HepG2 (cell line): ENCODE results near the gene NUTF2. TPM values are rescaled to one million over a fixed set of nuclear protein-coding genes. Genes with fewer than 3 reads are reported as not detected.

Experiments
- BRCA1 ChIP-seq: sonication (generic); formaldehyde crosslinking; IDR thresholded peaks from 2 replicates; pipeline ENCODE4 v1.4.0; 2020; ENCODE audit warnings: missing genetic modification reagents
- CEBPG ChIP-seq: IDR thresholded peaks from 2 replicates; pipeline ENCODE4 v1.6.1; 2016
- CTCF ChIP-seq: sonication (generic); formaldehyde crosslinking; IDR thresholded peaks from 2 replicates; pipeline ENCODE4 v1.5.0; 2020; ENCODE audit warnings: mild to moderate bottlenecking, missing genetic modification reagents, moderate library complexity
- GABPA ChIP-seq, 2 experiments: IDR thresholded peaks; 2 replicates each; pipeline ENCODE4 v1.6.1; 2011 to 2016; ENCODE audit warnings: low read depth in 2 of 2, low read length in 1 of 2, missing biosample characterization in 1 of 2, missing genetic modification characterization in 1 of 2
- HHEX ChIP-seq: IDR thresholded peaks from 2 replicates; pipeline ENCODE4 v1.6.1; 2016; ENCODE audit warnings: control low read depth
- HMGXB4 ChIP-seq, 2 experiments: sonication (generic) in 1 of 2; formaldehyde crosslinking in 1 of 2; IDR thresholded peaks; 2 replicates each; pipeline versions ENCODE4 v1.4.0 to v1.6.1; 2018 to 2020; ENCODE audit warnings: missing genetic modification reagents in 2 of 2, borderline replicate concordance in 1 of 2, low read depth in 1 of 2, mild to moderate bottlenecking in 1 of 2, missing biosample characterization in 1 of 2
- IKZF5 ChIP-seq: IDR thresholded peaks from 2 replicates; pipeline ENCODE4 v1.6.1; 2018; ENCODE audit warnings: missing genetic modification reagents, mild to moderate bottlenecking, missing compliant biosample characterization
- KLF9 ChIP-seq: IDR thresholded peaks from 2 replicates; pipeline ENCODE4 v1.6.1; 2016; ENCODE audit warnings: low read depth
- KMT2B ChIP-seq: IDR thresholded peaks from 2 replicates; pipeline ENCODE4 v1.6.1; 2016; ENCODE audit warnings: missing genetic modification reagents, missing compliant biosample characterization
- MEIS1 ChIP-seq: sonication (generic); formaldehyde crosslinking; IDR thresholded peaks from 2 replicates; pipeline ENCODE4 v1.9.0; 2021; ENCODE audit warnings: mild to moderate bottlenecking, missing genetic modification reagents, moderate library complexity, borderline replicate concordance
- MTA1 ChIP-seq: sonication (generic); formaldehyde crosslinking; IDR thresholded peaks from 2 replicates; pipeline ENCODE4 v1.4.0; 2020; ENCODE audit warnings: missing genetic modification reagents, mild to moderate bottlenecking, borderline replicate concordance
- RXRB ChIP-seq: IDR thresholded peaks from 2 replicates; pipeline ENCODE4 v1.6.1; 2016; ENCODE audit warnings: borderline replicate concordance, missing genetic modification reagents, missing compliant biosample characterization
- SIX1 ChIP-seq: sonication (generic); formaldehyde crosslinking; IDR thresholded peaks from 2 replicates; pipeline ENCODE4 v1.4.0; 2020; ENCODE audit warnings: missing genetic modification reagents, borderline replicate concordance
- ZFP36L2 ChIP-seq: sonication (generic); formaldehyde crosslinking; IDR thresholded peaks from 2 replicates; pipeline ENCODE4 v1.4.0; 2020; ENCODE audit warnings: missing genetic modification reagents
- ZKSCAN8 ChIP-seq: IDR thresholded peaks from 2 replicates; pipeline ENCODE4 v1.6.1; 2016; ENCODE audit warnings: borderline replicate concordance, missing genetic modification reagents, missing compliant biosample characterization
- ZNF160 ChIP-seq: sonication (generic); formaldehyde crosslinking; IDR thresholded peaks from 2 replicates; pipeline ENCODE4 v1.8.0; 2022; ENCODE audit warnings: mild to moderate bottlenecking, inconsistent platforms, missing genetic modification reagents
- ZNF253 ChIP-seq: sonication (generic); formaldehyde crosslinking; IDR thresholded peaks from 2 replicates; pipeline ENCODE4 v1.8.0; 2022; ENCODE audit warnings: mild to moderate bottlenecking, missing genetic modification reagents, borderline replicate concordance
- ZNF616 ChIP-seq: sonication (generic); formaldehyde crosslinking; IDR thresholded peaks from 2 replicates; pipeline ENCODE4 v1.5.0; 2020; ENCODE audit warnings: low read depth, mild to moderate bottlenecking, missing genetic modification reagents
- ZNF749 ChIP-seq: sonication (generic); formaldehyde crosslinking; IDR thresholded peaks from 2 replicates; pipeline ENCODE4 v1.8.0; 2022; ENCODE audit warnings: mild to moderate bottlenecking, missing genetic modification reagents, moderate library complexity, borderline replicate concordance
- ZNF772 ChIP-seq: sonication (generic); formaldehyde crosslinking; IDR thresholded peaks from 2 replicates; pipeline ENCODE4 v1.5.0; 2020; ENCODE audit warnings: mild to moderate bottlenecking, missing genetic modification reagents
- ZNF792 ChIP-seq: IDR thresholded peaks from 2 replicates; pipeline ENCODE4 v1.6.1; 2016
- ZNF800 ChIP-seq: sonication (generic); formaldehyde crosslinking; IDR thresholded peaks from 2 replicates; pipeline ENCODE4 v1.4.0; 2020; ENCODE audit warnings: missing genetic modification reagents
- ZSCAN9 ChIP-seq: IDR thresholded peaks from 2 replicates; pipeline ENCODE4 v1.6.1; 2016; ENCODE audit warnings: borderline replicate concordance
- polyA plus RNA-seq, 8 experiments: library from polyadenylated mRNA; depleted of rRNA in 3 of 8; stranded (reverse) in 7 of 8; unstranded in 1 of 8; fragments of >200 nt; fragmentation: Illumina TruSeq in 4 of 8; extraction: Trizol in 4 of 8; gene quantifications; 2 replicates each; pipeline versions ENCODE4 v1.2.1 to v1.2.3, GENCODE V29; 2011 to 2016; ENCODE audit warnings: low read depth in 4 of 8, missing spikeins in 1 of 8, mixed read lengths in 1 of 8; ENCODE audit not compliant: insufficient read depth in 1 of 8
- total RNA-seq, 5 experiments: library from RNA; depleted of rRNA; stranded (reverse); fragments of >200 nt; fragmentation: Illumina TruSeq; extraction: Trizol; gene quantifications; 2 replicates each; pipeline ENCODE4 v1.2.3, GENCODE V29; 2016; ENCODE audit warnings: low read depth in 1 of 5

NUTF2 gene
- total and polyA plus RNA-seq, 2 of the 13 experiments (the other 11 are each of a cell fraction or from before 2014, with no cell fraction given) = 168 to 214 TPM

- TF ChIP-seq ZNF800 (CRISPR knock-in tag) (no peak), RXRB (CRISPR knock-in tag) (peak; percentile 87), KLF9 (peak; percentile 52; the same call in 1 of the 2 replicates), ZNF772 (CRISPR knock-in tag) (peak; percentile 98; the same call in 1 of the 2 replicates), ZNF616 (CRISPR knock-in tag) (peak; percentile 61), GABPA (IDR thresholded peaks at IDR 0.05; ENCODE audit: low read depth, low read length) (peak; percentile 98), GABPA (CRISPR knock-in tag; IDR thresholded peaks at IDR 0.05; ENCODE audit: low read depth) (peak; percentile 96), CTCF (CRISPR knock-in tag) (peak; percentile 43), HHEX (CRISPR knock-in tag) (peak; percentile 29; the same call in 1 of the 2 replicates), KMT2B (CRISPR knock-in tag) (peak; percentile 91), BRCA1 (CRISPR knock-in tag) (0 out of 2 replicates have a peak, but pooled peaks have one; percentile 36), ZKSCAN8 (CRISPR knock-in tag) (peak; percentile 74; the same call in 1 of the 2 replicates), MEIS1 (CRISPR knock-in tag) (no peak), IKZF5 (peak; percentile 80; the same call in 1 of the 2 replicates), MTA1 (CRISPR knock-in tag) (peak; percentile 96; the same call in 1 of the 2 replicates), CEBPG (CRISPR knock-in tag) (peak; percentile 48; the same call in 1 of the 2 replicates), SIX1 (CRISPR knock-in tag) (peak; percentile 66; the same call in 1 of the 2 replicates), ZNF160 (CRISPR knock-in tag) (peak; percentile 86), ZFP36L2 (peak; percentile 70; the same call in 1 of the 2 replicates), ZNF792 (peak; percentile 94), HMGXB4 (CRISPR knock-in tag; IDR thresholded peaks at IDR 0.05; ENCODE audit: borderline replicate concordance in 1 of 2, low read depth in 1 of 2) (peak; percentile 92 to 97), ZNF749 (CRISPR knock-in tag) (peak; percentile 84; the same call in 1 of the 2 replicates), ZSCAN9 (CRISPR knock-in tag) (peak; percentile 78), ZNF253 (no peak; the same call in 1 of the 2 replicates)
Measured at GRCh38 chr16:67872631-67873434, 26.1 kb downstream of the NUTF2 start, which contains the start of gene EDC4 (continued).
